Nephron (organoid): ENCODE measurements around the gene SHB.

Source experiments
- H3K27ac Mint-ChIP-seq, 3 experiments: 2 replicates each; pipeline ENCODE4 v1.8.0; 2020; ENCODE audit warnings: mixed read lengths in 3 of 3, mild to moderate bottlenecking in 2 of 3, moderate library complexity in 1 of 3
- H3K27me3 Mint-ChIP-seq: 2 replicates; pipeline ENCODE4 v1.8.0; 2021; ENCODE audit warnings: low read depth, mild to moderate bottlenecking, moderate library complexity, mixed read lengths
- H3K36me3 Mint-ChIP-seq: 2 replicates; pipeline ENCODE4 v1.8.0; 2020; ENCODE audit warnings: low read depth, mixed read lengths
- H3K4me1 Mint-ChIP-seq: 2 replicates; pipeline ENCODE4 v1.8.0; 2020; ENCODE audit warnings: mixed read lengths
- H3K4me3 Mint-ChIP-seq, 3 experiments: 2 replicates each; pipeline ENCODE4 v1.8.0; 2020; ENCODE audit warnings: mild to moderate bottlenecking in 3 of 3, mixed read lengths in 3 of 3, moderate library complexity in 2 of 3
- H3K9me3 Mint-ChIP-seq: 2 replicates; pipeline ENCODE4 v1.8.0; 2020; ENCODE audit warnings: mixed read lengths
- CTCF ChIP-seq, 3 experiments: fragments of 200-600 bp; sonication (generic); IDR thresholded peaks; one replicate each; pipeline ENCODE4 v1.5.0; 2021; ENCODE audit warnings: antibody characterized with exemption in 3 of 3; ENCODE audit not compliant: unreplicated experiment in 3 of 3

Gene SHB

GRCh38 chr9:37995961-37996818, 72.8 kb downstream of the SHB start:
- H3K4me3 Mint-ChIP-seq: no peak overlapping the region
- no peak for TF ChIP-seq CTCF (IDR thresholded peaks at IDR 0.05; ENCODE audit: unreplicated experiment in 3 of 3)
- H3K36me3 Mint-ChIP-seq: no peaks in the 10 kb centered on the region
- H3K27me3 Mint-ChIP-seq: peaks cover 4% of the 10 kb centered on the region
- no peaks in the 10 kb centered on the region for H3K9me3 Mint-ChIP-seq
- H3K27ac Mint-ChIP-seq: peak overlapping the region; percentile 51 to 85 (median 61)
- H3K4me1 Mint-ChIP-seq: peaks cover 74% of the 10 kb centered on the region

- H3K36me3 Mint-ChIP-seq: no peaks in the 10 kb centered on the region
- no peak overlapping the region for H3K4me3 Mint-ChIP-seq
- H3K9me3 Mint-ChIP-seq: no peaks in the 10 kb centered on the region
Observed at GRCh38 chr9:37995348-37995737, 73.7 kb downstream of the SHB start.

GRCh38 chr9:37994639-37995347, 74.2 kb downstream of the SHB start:
- Mint-ChIP-seq H3K36me3 (no peaks in the 10 kb centered on the region), H3K4me1 (peaks cover 73% of the 10 kb centered on the region), H3K9me3 (no peaks in the 10 kb centered on the region), H3K27ac (peak overlapping the region; percentile 61 to 85 (median 80)), H3K27me3 (peaks cover 4% of the 10 kb centered on the region), H3K4me3 (peak overlapping the region in 2 of 3 experiments; percentile 28 to 43)
- TF ChIP-seq CTCF (IDR thresholded peaks at IDR 0.05; ENCODE audit: unreplicated experiment in 3 of 3): no peak

More at GRCh38 chr9:37995348-37995737, 73.7 kb downstream of the SHB start:
- peaks cover 75% of the 10 kb centered on the region for H3K4me1 Mint-ChIP-seq
- TF ChIP-seq CTCF (IDR thresholded peaks at IDR 0.05; ENCODE audit: unreplicated experiment in 3 of 3): no peak
- peak overlapping the region; percentile 51 to 85 (median 61) for H3K27ac Mint-ChIP-seq
- peaks cover 4% of the 10 kb centered on the region for H3K27me3 Mint-ChIP-seq

- Mint-ChIP-seq H3K9me3 (no peaks in the 10 kb centered on the region), H3K4me1 (peaks cover 68% of the 10 kb centered on the region), H3K4me3 (peak overlapping the region in 1 of 3 experiments; percentile 9), H3K27ac (peak overlapping the region; percentile 4 to 50 (median 13)), H3K36me3 (no peaks in the 10 kb centered on the region), H3K27me3 (peaks cover 4% of the 10 kb centered on the region)
- no peak for TF ChIP-seq CTCF (IDR thresholded peaks at IDR 0.05; ENCODE audit: unreplicated experiment in 3 of 3)
Observed at GRCh38 chr9:37992924-37993349, 76.1 kb downstream of the SHB start.

GRCh38 chr9:37990404-37991015, 78.5 kb downstream of the SHB start:
- TF ChIP-seq CTCF (IDR thresholded peaks at IDR 0.05; ENCODE audit: unreplicated experiment in 3 of 3): no peak
- Mint-ChIP-seq H3K27ac (peak overlapping the region in 2 of 3 experiments; percentile 7 to 70), H3K4me1 (peaks cover 58% of the 10 kb centered on the region), H3K27me3 (no peaks in the 10 kb centered on the region), H3K4me3 (no peak overlapping the region), H3K9me3 (no peaks in the 10 kb centered on the region), H3K36me3 (no peaks in the 10 kb centered on the region)
